Measurements from ENCODE around the gene FAM131A. TPM values are rescaled to one million over a fixed set of nuclear protein-coding genes. Genes with fewer than 3 reads are reported as not detected.

FAM131A gene
- total and polyA plus RNA-seq, 4 donors = 0.81 to 5.7 (median 2.7) TPM

DNA sequence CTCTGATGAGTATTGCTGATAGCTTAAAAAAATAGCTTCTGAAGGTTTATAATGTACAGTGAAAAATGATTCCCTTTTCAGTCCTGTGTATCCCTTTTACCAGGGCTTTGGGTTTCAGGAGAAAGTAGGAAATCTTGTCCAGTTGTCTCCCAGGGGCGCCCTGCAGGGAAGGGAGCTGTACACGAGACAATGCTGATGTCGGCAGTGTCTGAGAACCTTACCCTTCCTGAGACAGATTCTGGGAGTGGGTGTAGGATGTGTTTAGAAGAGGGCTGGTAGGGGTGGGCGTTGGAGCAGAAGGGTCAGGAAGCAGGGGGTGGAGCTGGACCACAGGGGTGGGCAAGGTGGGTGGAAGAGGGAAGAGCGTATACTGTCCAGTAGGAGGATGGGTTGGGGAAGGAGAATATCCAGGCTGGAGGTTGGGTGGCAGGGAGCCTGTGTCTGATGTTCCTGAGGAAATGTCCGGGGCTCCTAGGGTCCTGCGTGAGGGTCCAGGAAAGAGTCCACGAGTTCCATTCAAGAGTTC lies 35.0 kb downstream of the FAM131A start (continued):
- TF ChIP-seq GABPA (IDR thresholded peaks at IDR 0.05 in 1 of 2, conservative IDR thresholded peaks at IDR 0.05 in 1 of 2) (no peak), YY1 (IDR thresholded peaks at IDR 0.05) (no peak), FOXA2 (IDR thresholded peaks at IDR 0.05) (no peak)
- TF ChIP-seq, protein P1, sequence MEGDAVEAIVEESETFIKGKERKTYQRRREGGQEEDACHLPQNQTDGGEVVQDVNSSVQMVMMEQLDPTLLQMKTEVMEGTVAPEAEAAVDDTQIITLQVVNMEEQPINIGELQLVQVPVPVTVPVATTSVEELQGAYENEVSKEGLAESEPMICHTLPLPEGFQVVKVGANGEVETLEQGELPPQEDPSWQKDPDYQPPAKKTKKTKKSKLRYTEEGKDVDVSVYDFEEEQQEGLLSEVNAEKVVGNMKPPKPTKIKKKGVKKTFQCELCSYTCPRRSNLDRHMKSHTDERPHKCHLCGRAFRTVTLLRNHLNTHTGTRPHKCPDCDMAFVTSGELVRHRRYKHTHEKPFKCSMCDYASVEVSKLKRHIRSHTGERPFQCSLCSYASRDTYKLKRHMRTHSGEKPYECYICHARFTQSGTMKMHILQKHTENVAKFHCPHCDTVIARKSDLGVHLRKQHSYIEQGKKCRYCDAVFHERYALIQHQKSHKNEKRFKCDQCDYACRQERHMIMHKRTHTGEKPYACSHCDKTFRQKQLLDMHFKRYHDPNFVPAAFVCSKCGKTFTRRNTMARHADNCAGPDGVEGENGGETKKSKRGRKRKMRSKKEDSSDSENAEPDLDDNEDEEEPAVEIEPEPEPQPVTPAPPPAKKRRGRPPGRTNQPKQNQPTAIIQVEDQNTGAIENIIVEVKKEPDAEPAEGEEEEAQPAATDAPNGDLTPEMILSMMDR (IDR thresholded peaks at IDR 0.05; ENCODE audit: low read depth, low read length, missing input control) = no peak

DNA sequence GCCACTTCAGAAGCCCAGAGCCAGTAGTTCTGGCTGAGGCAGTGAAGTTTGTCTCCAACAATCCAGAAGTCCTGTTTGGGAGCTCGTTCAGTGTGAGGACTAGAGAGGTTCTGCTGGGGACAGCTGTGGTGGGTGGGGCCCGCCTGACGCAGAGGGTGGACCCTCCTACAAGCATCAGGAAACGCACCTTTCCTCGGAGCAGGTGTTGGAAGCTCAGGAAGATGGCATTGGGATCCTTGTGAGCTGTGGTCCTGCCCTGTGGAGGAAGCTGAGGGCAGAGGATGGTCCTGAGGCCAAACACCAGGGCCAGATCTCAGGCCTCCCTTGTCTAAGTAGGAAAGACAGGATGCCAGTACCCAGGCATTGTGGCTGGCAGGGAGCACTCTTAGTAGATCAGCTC lies 35.5 kb downstream of the FAM131A start:
- no peak overlapping the region for H3K27ac ChIP-seq (ENCODE audit: low read depth in 1 of 2, low read length in 2 of 2)
- H3K36me3 ChIP-seq (ENCODE audit: control insufficient read depth in 4 of 4, insufficient read depth in 3 of 4, low read depth in 1 of 4, low read length in 3 of 4) = peaks cover 1 to 30% (median 26%) of the 10 kb centered on the region in 4 donors
- no peaks in the 10 kb centered on the region for H3K9me3 ChIP-seq (ENCODE audit: control insufficient read depth in 4 of 4, low read length in 3 of 4)
- H3K27me3 ChIP-seq (ENCODE audit: control insufficient read depth in 4 of 4, insufficient read depth in 4 of 4, low read length in 3 of 4) = no peaks in the 10 kb centered on the region
- H3K4me1 ChIP-seq (ENCODE audit: control insufficient read depth in 4 of 4, insufficient read depth in 4 of 4, low read length in 3 of 4) = peaks cover 0 to 27% (median 20%) of the 10 kb centered on the region in 4 donors
- no peak overlapping the region for H3K9ac ChIP-seq (ENCODE audit: low read depth in 1 of 2, low read length in 2 of 2)
- WGBS = 83% methylated on average over 5 of the region's 5 CpGs
- TF ChIP-seq, protein P1 (IDR thresholded peaks at IDR 0.05; ENCODE audit: low read depth, low read length, missing input control) = no peak
- no peak for TF ChIP-seq YY1 (IDR thresholded peaks at IDR 0.05)
- TF ChIP-seq HNF4A (conservative IDR thresholded peaks at IDR 0.05) = no peak
- TF ChIP-seq GABPA (IDR thresholded peaks at IDR 0.05 in 1 of 2, conservative IDR thresholded peaks at IDR 0.05 in 1 of 2) = no peak
- TF ChIP-seq TAF1 (conservative IDR thresholded peaks at IDR 0.05) = no peak
- TF ChIP-seq, protein P2, sequence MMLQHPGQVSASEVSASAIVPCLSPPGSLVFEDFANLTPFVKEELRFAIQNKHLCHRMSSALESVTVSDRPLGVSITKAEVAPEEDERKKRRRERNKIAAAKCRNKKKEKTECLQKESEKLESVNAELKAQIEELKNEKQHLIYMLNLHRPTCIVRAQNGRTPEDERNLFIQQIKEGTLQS (IDR thresholded peaks at IDR 0.05) = no peak
- no peak for TF ChIP-seq FOXA2 (IDR thresholded peaks at IDR 0.05)
- no peak for TF ChIP-seq NR2F2 (IDR thresholded peaks at IDR 0.05)
- TF ChIP-seq, protein P3, sequence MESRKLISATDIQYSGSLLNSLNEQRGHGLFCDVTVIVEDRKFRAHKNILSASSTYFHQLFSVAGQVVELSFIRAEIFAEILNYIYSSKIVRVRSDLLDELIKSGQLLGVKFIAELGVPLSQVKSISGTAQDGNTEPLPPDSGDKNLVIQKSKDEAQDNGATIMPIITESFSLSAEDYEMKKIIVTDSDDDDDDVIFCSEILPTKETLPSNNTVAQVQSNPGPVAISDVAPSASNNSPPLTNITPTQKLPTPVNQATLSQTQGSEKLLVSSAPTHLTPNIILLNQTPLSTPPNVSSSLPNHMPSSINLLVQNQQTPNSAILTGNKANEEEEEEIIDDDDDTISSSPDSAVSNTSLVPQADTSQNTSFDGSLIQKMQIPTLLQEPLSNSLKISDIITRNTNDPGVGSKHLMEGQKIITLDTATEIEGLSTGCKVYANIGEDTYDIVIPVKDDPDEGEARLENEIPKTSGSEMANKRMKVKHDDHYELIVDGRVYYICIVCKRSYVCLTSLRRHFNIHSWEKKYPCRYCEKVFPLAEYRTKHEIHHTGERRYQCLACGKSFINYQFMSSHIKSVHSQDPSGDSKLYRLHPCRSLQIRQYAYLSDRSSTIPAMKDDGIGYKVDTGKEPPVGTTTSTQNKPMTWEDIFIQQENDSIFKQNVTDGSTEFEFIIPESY (IDR thresholded peaks at IDR 0.05) = no peak
- TF ChIP-seq EGR1 (IDR thresholded peaks at IDR 0.05; ENCODE audit: low read depth in 2 of 2) = no peak
- TF ChIP-seq, protein P4, sequence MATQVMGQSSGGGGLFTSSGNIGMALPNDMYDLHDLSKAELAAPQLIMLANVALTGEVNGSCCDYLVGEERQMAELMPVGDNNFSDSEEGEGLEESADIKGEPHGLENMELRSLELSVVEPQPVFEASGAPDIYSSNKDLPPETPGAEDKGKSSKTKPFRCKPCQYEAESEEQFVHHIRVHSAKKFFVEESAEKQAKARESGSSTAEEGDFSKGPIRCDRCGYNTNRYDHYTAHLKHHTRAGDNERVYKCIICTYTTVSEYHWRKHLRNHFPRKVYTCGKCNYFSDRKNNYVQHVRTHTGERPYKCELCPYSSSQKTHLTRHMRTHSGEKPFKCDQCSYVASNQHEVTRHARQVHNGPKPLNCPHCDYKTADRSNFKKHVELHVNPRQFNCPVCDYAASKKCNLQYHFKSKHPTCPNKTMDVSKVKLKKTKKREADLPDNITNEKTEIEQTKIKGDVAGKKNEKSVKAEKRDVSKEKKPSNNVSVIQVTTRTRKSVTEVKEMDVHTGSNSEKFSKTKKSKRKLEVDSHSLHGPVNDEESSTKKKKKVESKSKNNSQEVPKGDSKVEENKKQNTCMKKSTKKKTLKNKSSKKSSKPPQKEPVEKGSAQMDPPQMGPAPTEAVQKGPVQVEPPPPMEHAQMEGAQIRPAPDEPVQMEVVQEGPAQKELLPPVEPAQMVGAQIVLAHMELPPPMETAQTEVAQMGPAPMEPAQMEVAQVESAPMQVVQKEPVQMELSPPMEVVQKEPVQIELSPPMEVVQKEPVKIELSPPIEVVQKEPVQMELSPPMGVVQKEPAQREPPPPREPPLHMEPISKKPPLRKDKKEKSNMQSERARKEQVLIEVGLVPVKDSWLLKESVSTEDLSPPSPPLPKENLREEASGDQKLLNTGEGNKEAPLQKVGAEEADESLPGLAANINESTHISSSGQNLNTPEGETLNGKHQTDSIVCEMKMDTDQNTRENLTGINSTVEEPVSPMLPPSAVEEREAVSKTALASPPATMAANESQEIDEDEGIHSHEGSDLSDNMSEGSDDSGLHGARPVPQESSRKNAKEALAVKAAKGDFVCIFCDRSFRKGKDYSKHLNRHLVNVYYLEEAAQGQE (IDR thresholded peaks at IDR 0.05) = no peak
- no peak for TF ChIP-seq RAD21 (IDR thresholded peaks at IDR 0.05)
- no peak for TF ChIP-seq FOXA1 (IDR thresholded peaks at IDR 0.05)
- H3K4me3 ChIP-seq (ENCODE audit: low read depth in 1 of 3, low read length in 3 of 3) = no peak overlapping the region
- DNase-seq (ENCODE audit: low spot score) = no peak
